ENCODE results near the gene BOK.

- TF ChIP-seq, protein P1, sequence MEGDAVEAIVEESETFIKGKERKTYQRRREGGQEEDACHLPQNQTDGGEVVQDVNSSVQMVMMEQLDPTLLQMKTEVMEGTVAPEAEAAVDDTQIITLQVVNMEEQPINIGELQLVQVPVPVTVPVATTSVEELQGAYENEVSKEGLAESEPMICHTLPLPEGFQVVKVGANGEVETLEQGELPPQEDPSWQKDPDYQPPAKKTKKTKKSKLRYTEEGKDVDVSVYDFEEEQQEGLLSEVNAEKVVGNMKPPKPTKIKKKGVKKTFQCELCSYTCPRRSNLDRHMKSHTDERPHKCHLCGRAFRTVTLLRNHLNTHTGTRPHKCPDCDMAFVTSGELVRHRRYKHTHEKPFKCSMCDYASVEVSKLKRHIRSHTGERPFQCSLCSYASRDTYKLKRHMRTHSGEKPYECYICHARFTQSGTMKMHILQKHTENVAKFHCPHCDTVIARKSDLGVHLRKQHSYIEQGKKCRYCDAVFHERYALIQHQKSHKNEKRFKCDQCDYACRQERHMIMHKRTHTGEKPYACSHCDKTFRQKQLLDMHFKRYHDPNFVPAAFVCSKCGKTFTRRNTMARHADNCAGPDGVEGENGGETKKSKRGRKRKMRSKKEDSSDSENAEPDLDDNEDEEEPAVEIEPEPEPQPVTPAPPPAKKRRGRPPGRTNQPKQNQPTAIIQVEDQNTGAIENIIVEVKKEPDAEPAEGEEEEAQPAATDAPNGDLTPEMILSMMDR (IDR thresholded peaks at IDR 0.05) = no peak
- TF ChIP-seq POLR2A (IDR thresholded peaks at IDR 0.05) = no peak
Observed at GRCh38 chr2:241532733-241533601, 25.6 kb upstream of the BOK start.
